ENCODE results near the gene RPAIN. TPM values are rescaled to one million over a fixed set of nuclear protein-coding genes. Genes with fewer than 3 reads are reported as not detected.
A peak's percentile ranks its signal among the peaks of the same experiment; 100 is the strongest.

RPAIN gene
- polyA plus RNA-seq, 1 donor from 2014 or later: 451 TPM

DNA sequence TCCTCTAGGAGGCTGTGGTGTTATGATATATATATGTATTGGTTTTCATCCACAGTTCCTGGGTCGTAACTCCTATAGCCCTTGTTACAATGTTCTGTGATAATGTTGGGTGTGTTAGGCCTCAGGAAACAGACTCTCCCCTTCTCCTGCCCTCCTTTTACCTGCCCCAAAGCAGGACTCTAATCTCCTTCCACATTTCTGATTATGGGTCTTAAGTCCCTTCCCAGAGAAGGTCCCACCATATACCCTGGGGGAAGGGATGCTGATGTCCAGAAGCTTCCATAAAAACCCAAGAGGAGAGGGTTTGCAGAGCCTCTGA is 19.4 kb downstream of the RPAIN start:
- Histone ChIP-seq H3K36me3 (ENCODE audit: insufficient read depth, low read length) (no peaks in the 10 kb centered on the region), H4K20me1 (ENCODE audit: insufficient read depth) (no peaks in the 10 kb centered on the region), H3K4me2 (ENCODE audit: low read length) (peak overlapping the region; percentile 60), H3K27ac (ENCODE audit: low read length) (peak overlapping the region; percentile 50), H3K9me2 (ENCODE audit: insufficient read depth, low read length) (no peaks in the 10 kb centered on the region), H3K4me3 (ENCODE audit: low read length) (peak overlapping the region; percentile 76), H2AFZ (ENCODE audit: low read depth, low read length) (peak overlapping the region; percentile 18), H3K27me3 (ENCODE audit: insufficient read depth, low read depth, low read length) (no peaks in the 10 kb centered on the region), H3K9me3 (ENCODE audit: low read length) (no peaks in the 10 kb centered on the region), H3K79me2 (replicated peaks; ENCODE audit: insufficient read depth, low read length) (peaks cover 29% of the 10 kb centered on the region), H3F3A (ENCODE audit: insufficient read depth, low read length, poor library complexity, severe bottlenecking) (no peaks in the 10 kb centered on the region), H3K9ac (ENCODE audit: low read length) (peak overlapping the region; percentile 58)
- no peak for TF ChIP-seq REST (IDR thresholded peaks at IDR 0.05; ENCODE audit: borderline replicate concordance)
- no peak for TF ChIP-seq EZH2 (IDR thresholded peaks at IDR 0.05; ENCODE audit: borderline replicate concordance, insufficient read depth, low read length, poor library complexity, severe bottlenecking)
- TF ChIP-seq POLR2AphosphoS5 (IDR thresholded peaks at IDR 0.05): no peak

DNA sequence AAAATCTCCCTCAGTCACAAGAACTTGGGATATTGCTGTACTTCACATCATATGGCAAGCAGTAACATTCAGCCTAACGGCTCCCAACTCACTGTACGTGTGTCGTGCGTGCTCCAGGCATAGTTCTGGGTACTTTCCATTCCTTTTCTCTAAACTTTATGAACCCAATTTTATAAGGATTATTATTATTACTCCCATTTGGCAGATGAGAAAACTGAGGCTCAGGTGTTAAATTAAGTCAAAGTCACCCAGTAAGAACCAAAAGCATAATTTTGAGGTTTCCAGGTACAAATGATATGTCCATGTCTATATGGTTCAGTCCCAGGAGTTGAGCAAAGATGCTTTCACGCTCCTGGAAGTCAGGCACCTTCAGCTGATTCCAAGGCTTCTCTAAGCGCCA is 23.7 kb downstream of the RPAIN start:
- no peaks in the 10 kb centered on the region for H3K27me3 ChIP-seq (ENCODE audit: insufficient read depth, low read depth, low read length)
- H3K4me2 ChIP-seq (ENCODE audit: low read length): no peak overlapping the region
- no peak overlapping the region for H3K9ac ChIP-seq (ENCODE audit: low read length)
- H3K36me3 ChIP-seq (ENCODE audit: insufficient read depth, low read length): no peaks in the 10 kb centered on the region
- TF ChIP-seq TAF1 (IDR thresholded peaks at IDR 0.05; ENCODE audit: low read depth) (no peak), POLR2AphosphoS5 (IDR thresholded peaks at IDR 0.05) (no peak), MXI1 (conservative IDR thresholded peaks at IDR 0.05; ENCODE audit: poor library complexity, severe bottlenecking) (no peak), EP300 (conservative IDR thresholded peaks at IDR 0.05; ENCODE audit: poor library complexity, severe bottlenecking) (no peak), RAD21 (conservative IDR thresholded peaks at IDR 0.05) (no peak), EZH2 (IDR thresholded peaks at IDR 0.05; ENCODE audit: borderline replicate concordance, insufficient read depth, low read length, poor library complexity, severe bottlenecking) (no peak), REST (IDR thresholded peaks at IDR 0.05; ENCODE audit: borderline replicate concordance) (no peak), SMC3 (conservative IDR thresholded peaks at IDR 0.05; ENCODE audit: poor library complexity) (no peak)
- TF ChIP-seq, protein P1, sequence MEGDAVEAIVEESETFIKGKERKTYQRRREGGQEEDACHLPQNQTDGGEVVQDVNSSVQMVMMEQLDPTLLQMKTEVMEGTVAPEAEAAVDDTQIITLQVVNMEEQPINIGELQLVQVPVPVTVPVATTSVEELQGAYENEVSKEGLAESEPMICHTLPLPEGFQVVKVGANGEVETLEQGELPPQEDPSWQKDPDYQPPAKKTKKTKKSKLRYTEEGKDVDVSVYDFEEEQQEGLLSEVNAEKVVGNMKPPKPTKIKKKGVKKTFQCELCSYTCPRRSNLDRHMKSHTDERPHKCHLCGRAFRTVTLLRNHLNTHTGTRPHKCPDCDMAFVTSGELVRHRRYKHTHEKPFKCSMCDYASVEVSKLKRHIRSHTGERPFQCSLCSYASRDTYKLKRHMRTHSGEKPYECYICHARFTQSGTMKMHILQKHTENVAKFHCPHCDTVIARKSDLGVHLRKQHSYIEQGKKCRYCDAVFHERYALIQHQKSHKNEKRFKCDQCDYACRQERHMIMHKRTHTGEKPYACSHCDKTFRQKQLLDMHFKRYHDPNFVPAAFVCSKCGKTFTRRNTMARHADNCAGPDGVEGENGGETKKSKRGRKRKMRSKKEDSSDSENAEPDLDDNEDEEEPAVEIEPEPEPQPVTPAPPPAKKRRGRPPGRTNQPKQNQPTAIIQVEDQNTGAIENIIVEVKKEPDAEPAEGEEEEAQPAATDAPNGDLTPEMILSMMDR (IDR thresholded peaks at IDR 0.05; ENCODE audit: poor library complexity, severe bottlenecking): no peak
- no peaks in the 10 kb centered on the region for H3F3A ChIP-seq (ENCODE audit: insufficient read depth, low read length, poor library complexity, severe bottlenecking)
- H3K79me2 ChIP-seq (replicated peaks; ENCODE audit: insufficient read depth, low read length): peaks cover under 1% of the 10 kb centered on the region
- H4K20me1 ChIP-seq (ENCODE audit: insufficient read depth): no peaks in the 10 kb centered on the region
- no peak overlapping the region for H3K27ac ChIP-seq (ENCODE audit: low read length)
- no peaks in the 10 kb centered on the region for H3K9me3 ChIP-seq (ENCODE audit: low read length)
- no peaks in the 10 kb centered on the region for H3K9me2 ChIP-seq (ENCODE audit: insufficient read depth, low read length)
- no peak overlapping the region for H2AFZ ChIP-seq (ENCODE audit: low read depth, low read length)
- H3K4me3 ChIP-seq (ENCODE audit: low read length): no peak overlapping the region
